OCI-LY3 (cell line): ENCODE data around the gene GPR25.
A peak's percentile ranks its signal among the peaks of the same experiment; 100 is the strongest.

Experiments used
- H2AFZ ChIP-seq: fragments of 200-600, 300-600 bp; shearing (Covaris generic); 2 replicates; pipeline ENCODE4 v1.6.0; 2014; ENCODE audit warnings: antibody characterized with exemption, low read depth, low read length
- H3K27ac ChIP-seq: fragments of 200-600, 300-600 bp; sonication (generic); 2 replicates; pipeline ENCODE4 v1.5.1; 2014; ENCODE audit warnings: mild to moderate bottlenecking, low read length, moderate library complexity, mixed read lengths
- H3K27me3 ChIP-seq: fragments of 200-600, 300-600 bp; sonication (generic); 2 replicates; pipeline ENCODE4 v1.6.1; 2014; ENCODE audit warnings: low read depth, low read length, mixed read lengths
- H3K36me3 ChIP-seq: fragments of 200-600, 300-600 bp; sonication (generic); replicated peaks from 2 replicates; pipeline ENCODE3; 2014; ENCODE audit warnings: low read depth, low read length, mixed read lengths
- H3K4me1 ChIP-seq: fragments of 300-600, 200-600 bp; sonication (generic); 2 replicates; pipeline ENCODE4 v1.6.1; 2014; ENCODE audit warnings: low read length, mixed read lengths
- H3K4me2 ChIP-seq: fragments of 200-600, 300-600 bp; sonication (generic); 2 replicates; pipeline ENCODE4 v1.6.1; 2014; ENCODE audit warnings: low read length, mixed read lengths
- H3K4me3 ChIP-seq: fragments of 300-600, 200-600 bp; sonication (generic); 2 replicates; pipeline ENCODE4 v1.5.1; 2014; ENCODE audit warnings: antibody characterized with exemption, mild to moderate bottlenecking, low read length, moderate library complexity
- H3K79me2 ChIP-seq: fragments of 300-600, 200-600 bp; shearing (Covaris generic); 2 replicates; pipeline ENCODE4 v1.6.1; 2014; ENCODE audit warnings: mild to moderate bottlenecking, low read length, mixed read lengths
- H3K9ac ChIP-seq: fragments of 300-600, 200-600 bp; shearing (Covaris generic); 2 replicates; pipeline ENCODE4 v1.6.0; 2014; ENCODE audit warnings: mild to moderate bottlenecking, low read length, moderate library complexity
- H3K9me3 ChIP-seq: fragments of 200-600, 300-600 bp; shearing (Covaris generic); 2 replicates; pipeline ENCODE4 v1.6.1; 2014; ENCODE audit warnings: low read length, mixed read lengths; ENCODE audit not compliant: insufficient read depth
- H4K20me1 ChIP-seq: fragments of 200-600, 300-600 bp; sonication (generic); 2 replicates; pipeline ENCODE4 v1.6.1; 2016; ENCODE audit warnings: low read length, mixed read lengths; ENCODE audit not compliant: insufficient read depth
- CTCF ChIP-seq: fragments of 200-600, 300-600 bp; sonication (generic); IDR thresholded peaks from 2 replicates; pipeline ENCODE4 v1.5.1; 2014; ENCODE audit warnings: antibody characterized with exemption, low read length, low read depth
- EZH2phosphoT487 ChIP-seq: fragments of 200-600 bp; shearing (Covaris generic); IDR thresholded peaks from 2 replicates; pipeline ENCODE4 v1.6.1; 2018; ENCODE audit warnings: antibody characterized with exemption, mixed run types, low read depth

Gene GPR25

GRCh38 chr1:200861937-200862647, 10.7 kb upstream of the GPR25 start:
- peaks cover 12% of the 10 kb centered on the region for H3K27me3 ChIP-seq
- peak overlapping the region; percentile 6; the same call in 1 of the 2 replicates for H3K9ac ChIP-seq
- no peak for TF ChIP-seq CTCF
- TF ChIP-seq EZH2phosphoT487 = no peak
- peak overlapping the region; percentile 20 for H3K4me3 ChIP-seq
- no peaks in the 10 kb centered on the region for H3K9me3 ChIP-seq
- H3K79me2 ChIP-seq = no peaks in the 10 kb centered on the region
- H2AFZ ChIP-seq = no peak overlapping the region
- peak overlapping the region; percentile 60 for H3K4me2 ChIP-seq
- H3K36me3 ChIP-seq = peaks cover 15% of the 10 kb centered on the region
- peaks cover 54% of the 10 kb centered on the region for H3K4me1 ChIP-seq
- no peaks in the 10 kb centered on the region for H4K20me1 ChIP-seq
- 0 out of 2 replicates have a peak overlapping the region, but pooled peaks have one; percentile 15 for H3K27ac ChIP-seq

GRCh38 chr1:200862713-200863415, 9.9 kb upstream of the GPR25 start:
- Histone ChIP-seq H4K20me1 (no peaks in the 10 kb centered on the region), H3K79me2 (no peaks in the 10 kb centered on the region), H3K9ac (peak overlapping the region; percentile 6; the same call in 1 of the 2 replicates), H3K36me3 (peaks cover 8% of the 10 kb centered on the region), H3K4me2 (peak overlapping the region; percentile 60), H3K27me3 (peaks cover 19% of the 10 kb centered on the region), H3K9me3 (no peaks in the 10 kb centered on the region), H3K4me3 (peak overlapping the region; percentile 20), H3K27ac (peak overlapping the region; percentile 15; the same call in 1 of the 2 replicates), H2AFZ (no peak overlapping the region), H3K4me1 (peaks cover 61% of the 10 kb centered on the region)
- TF ChIP-seq EZH2phosphoT487 (no peak), CTCF (no peak)

GRCh38 chr1:200866116-200866515, 6.7 kb upstream of the GPR25 start:
- Histone ChIP-seq H4K20me1 (no peaks in the 10 kb centered on the region), H3K27me3 (peaks cover 30% of the 10 kb centered on the region), H2AFZ (no peak overlapping the region), H3K27ac (peak overlapping the region; percentile 17), H3K4me3 (peak overlapping the region; percentile 49), H3K4me1 (peaks cover 74% of the 10 kb centered on the region), H3K9me3 (no peaks in the 10 kb centered on the region), H3K36me3 (peaks cover 5% of the 10 kb centered on the region), H3K4me2 (peak overlapping the region; percentile 72), H3K79me2 (no peaks in the 10 kb centered on the region), H3K9ac (no peak overlapping the region)
- TF ChIP-seq EZH2phosphoT487 (no peak), CTCF (no peak)

- TF ChIP-seq EZH2phosphoT487 = peak; percentile 90
- TF ChIP-seq CTCF = no peak
- Histone ChIP-seq H3K9me3 (no peaks in the 10 kb centered on the region), H3K79me2 (no peaks in the 10 kb centered on the region), H2AFZ (no peak overlapping the region), H3K4me1 (peaks cover 74% of the 10 kb centered on the region), H3K36me3 (peaks cover 5% of the 10 kb centered on the region), H3K27ac (peak overlapping the region; percentile 17), H4K20me1 (no peaks in the 10 kb centered on the region), H3K27me3 (peaks cover 34% of the 10 kb centered on the region), H3K4me3 (peak overlapping the region; percentile 49), H3K4me2 (peak overlapping the region; percentile 72), H3K9ac (no peak overlapping the region)
Observed at GRCh38 chr1:200866521-200866920, 6.3 kb upstream of the GPR25 start.
